Parathyroid adenoma (tissue), 2 donors: ENCODE measurements around the gene RGS6.

Source experiments
- H2AFZ ChIP-seq: fragments of 300-600 bp; sonication (generic); one replicate; pipeline ENCODE4 v1.7.0; 2017; ENCODE audit warnings: antibody characterized with exemption, mild to moderate bottlenecking
- H3K27ac ChIP-seq: fragments of 300-600 bp; sonication (generic); one replicate; pipeline ENCODE4 v1.7.0; 2017
- H3K27me3 ChIP-seq: fragments of 300-600 bp; sonication (generic); one replicate; pipeline ENCODE4 v1.7.0; 2017; ENCODE audit warnings: low read length; ENCODE audit not compliant: control insufficient read depth, insufficient read depth
- H3K36me3 ChIP-seq: fragments of 300-600 bp; sonication (generic); one replicate; pipeline ENCODE4 v1.7.0; 2017; ENCODE audit warnings: low read length; ENCODE audit not compliant: control insufficient read depth, insufficient read depth
- H3K4me1 ChIP-seq: fragments of 300-600 bp; sonication (generic); one replicate; pipeline ENCODE4 v1.7.0; 2017; ENCODE audit warnings: control low read depth
- H3K4me2 ChIP-seq: fragments of 300-600 bp; sonication (generic); one replicate; pipeline ENCODE4 v1.7.0; 2017; ENCODE audit warnings: low read length
- H3K4me3 ChIP-seq: fragments of 300-600 bp; sonication (generic); one replicate; pipeline ENCODE4 v1.7.0; 2017; ENCODE audit warnings: low read depth, low read length
- H3K79me2 ChIP-seq: fragments of 300-600 bp; sonication (generic); one replicate; pipeline ENCODE4 v1.7.0; 2017; ENCODE audit warnings: control low read depth
- H3K9ac ChIP-seq: fragments of 300-600 bp; sonication (generic); one replicate; pipeline ENCODE4 v1.7.0; 2017; ENCODE audit warnings: mild to moderate bottlenecking
- H3K9me3 ChIP-seq: fragments of 300-600 bp; sonication (generic); one replicate; pipeline ENCODE4 v1.7.0; 2017; ENCODE audit warnings: low read length; ENCODE audit not compliant: control insufficient read depth
- CTCF ChIP-seq: fragments of 300-600 bp; sonication (generic); IDR thresholded peaks from one replicate; pipeline ENCODE4 v1.7.0; 2017; ENCODE audit warnings: antibody characterized with exemption, mild to moderate bottlenecking
- donor health status: primary hyperparathyroidism.

Gene RGS6

GRCh38 chr14:72538387-72538786, 606.2 kb downstream of the RGS6 start:
- no peak overlapping the region for H2AFZ ChIP-seq
- H3K4me2 ChIP-seq, result no peak overlapping the region
- no peaks in the 10 kb centered on the region for H3K9me3 ChIP-seq
- H3K4me3 ChIP-seq, result no peak overlapping the region
- H3K27ac ChIP-seq, result no peak overlapping the region
- TF ChIP-seq CTCF, result no peak
- H3K27me3 ChIP-seq, result no peaks in the 10 kb centered on the region
- no peaks in the 10 kb centered on the region for H3K79me2 ChIP-seq
- H3K36me3 ChIP-seq, result no peaks in the 10 kb centered on the region
- H3K4me1 ChIP-seq, result no peaks in the 10 kb centered on the region
- no peak overlapping the region for H3K9ac ChIP-seq

DNA sequence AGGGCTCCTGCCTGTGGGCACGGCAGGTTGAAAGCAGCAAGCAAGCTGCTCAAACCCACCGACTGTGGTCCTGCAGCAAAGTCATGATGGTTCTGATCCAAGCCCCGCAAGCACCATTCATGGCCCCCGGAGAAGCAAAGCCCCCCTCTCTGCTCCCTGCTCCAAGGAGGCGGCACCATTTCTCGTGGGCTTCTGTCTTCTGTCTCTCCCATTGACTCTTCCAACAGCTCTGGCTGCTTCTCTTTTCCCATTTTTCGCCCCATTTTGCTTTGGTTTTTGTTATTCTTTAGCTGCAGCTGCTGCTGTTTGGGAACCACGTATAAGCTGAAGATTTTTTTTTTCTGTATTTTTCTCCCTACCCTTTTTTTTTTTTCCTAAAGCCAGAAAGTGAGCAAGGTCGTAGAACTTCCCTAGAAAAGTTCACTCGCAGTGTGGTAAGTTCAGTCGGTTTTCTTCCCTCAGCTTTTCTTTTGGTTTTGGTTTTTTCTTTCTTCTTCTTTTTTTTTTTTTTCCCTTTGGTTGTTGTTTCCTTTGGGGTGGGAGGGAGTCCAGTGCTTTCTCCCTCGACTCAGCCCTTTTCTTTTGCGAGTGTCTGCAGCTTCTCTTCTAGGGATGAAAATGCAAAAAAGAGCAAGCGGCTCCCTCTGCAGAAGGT, 607.6 kb downstream of the RGS6 start:
- no peak for TF ChIP-seq CTCF
- Histone ChIP-seq H3K79me2 (no peaks in the 10 kb centered on the region), H3K27ac (no peak overlapping the region), H3K4me2 (no peak overlapping the region), H3K4me1 (peaks cover 7% of the 10 kb centered on the region), H3K9me3 (no peaks in the 10 kb centered on the region), H3K36me3 (no peaks in the 10 kb centered on the region), H3K9ac (no peak overlapping the region), H3K27me3 (no peaks in the 10 kb centered on the region), H2AFZ (no peak overlapping the region), H3K4me3 (no peak overlapping the region)

- Histone ChIP-seq H3K9ac (no peak overlapping the region), H3K27me3 (no peaks in the 10 kb centered on the region), H3K4me1 (peaks cover 17% of the 10 kb centered on the region), H3K79me2 (no peaks in the 10 kb centered on the region), H3K4me3 (no peak overlapping the region), H3K36me3 (no peaks in the 10 kb centered on the region), H3K27ac (no peak overlapping the region), H3K4me2 (no peak overlapping the region), H3K9me3 (no peaks in the 10 kb centered on the region), H2AFZ (no peak overlapping the region)
- TF ChIP-seq CTCF, result no peak
These were observed 608.6 kb downstream of the RGS6 start for GRCh38 chr14:72540836-72541235.

DNA sequence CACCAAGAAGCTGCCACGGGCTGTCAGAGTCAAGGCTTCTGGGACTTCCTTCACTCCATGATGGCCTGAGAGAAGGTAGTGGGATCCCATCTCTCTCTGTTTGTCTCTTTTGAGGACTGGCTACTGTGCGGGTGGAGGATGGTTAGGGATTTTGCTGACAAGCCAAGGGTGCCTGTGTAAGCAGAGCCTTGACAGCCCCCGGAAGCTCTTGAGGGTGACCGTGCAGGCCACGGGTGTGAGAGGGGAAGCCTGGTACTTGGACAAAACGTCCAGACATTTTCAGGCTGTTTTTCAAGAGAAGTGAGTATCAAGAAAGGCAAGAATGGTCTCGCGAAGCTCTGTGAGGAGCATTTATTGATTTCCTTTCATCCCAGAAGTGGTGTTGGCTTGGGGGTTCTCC, 609.3 kb downstream of the RGS6 start:
- Histone ChIP-seq H3K79me2 (no peaks in the 10 kb centered on the region), H3K27me3 (no peaks in the 10 kb centered on the region), H3K9me3 (no peaks in the 10 kb centered on the region), H3K4me1 (peaks cover 23% of the 10 kb centered on the region), H3K4me2 (no peak overlapping the region), H3K9ac (no peak overlapping the region), H3K4me3 (no peak overlapping the region), H3K36me3 (no peaks in the 10 kb centered on the region), H2AFZ (no peak overlapping the region), H3K27ac (no peak overlapping the region)
- no peak for TF ChIP-seq CTCF

DNA sequence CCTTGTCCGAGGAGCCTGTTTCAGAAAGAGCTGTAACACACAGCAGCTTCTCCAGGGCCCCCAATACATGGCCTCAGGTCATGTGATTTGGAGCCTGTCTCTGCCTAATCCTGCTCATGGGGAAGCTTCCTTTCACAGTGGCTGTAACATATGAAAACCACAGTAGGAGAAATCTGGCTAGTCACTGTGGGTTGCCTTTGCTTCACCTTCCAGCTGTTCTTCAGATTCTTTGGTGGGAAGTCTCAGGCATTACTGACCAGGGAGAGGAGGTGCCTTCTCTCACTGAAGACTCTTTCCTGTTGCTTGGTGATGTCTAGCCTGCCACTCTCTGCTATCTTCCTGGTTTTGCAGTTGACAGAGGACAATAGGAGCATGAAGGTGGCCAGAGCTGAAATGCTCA, 611.1 kb downstream of the RGS6 start:
- Histone ChIP-seq H3K36me3 (no peaks in the 10 kb centered on the region), H3K9ac (no peak overlapping the region), H3K79me2 (no peaks in the 10 kb centered on the region), H3K27me3 (no peaks in the 10 kb centered on the region), H3K9me3 (no peaks in the 10 kb centered on the region), H3K4me3 (no peak overlapping the region), H3K4me1 (peaks cover 28% of the 10 kb centered on the region), H3K4me2 (no peak overlapping the region), H3K27ac (no peak overlapping the region), H2AFZ (no peak overlapping the region)
- no peak for TF ChIP-seq CTCF
